IPS DF 4.7 (cell line): ENCODE measurements around the gene SPPL3.
"Not testable (repeated sequence)": the region's sequence is repeated elsewhere in the genome, so short reads cannot be mapped to it uniquely, and the experiment has no call there.

Experiments used
- DNase-seq: peaks from one replicate; pipeline ENCODE4 v3.0.0-alpha.2; 2013; ENCODE audit warnings: low spot score; ENCODE audit errors: extremely low read depth

Gene SPPL3

DNA sequence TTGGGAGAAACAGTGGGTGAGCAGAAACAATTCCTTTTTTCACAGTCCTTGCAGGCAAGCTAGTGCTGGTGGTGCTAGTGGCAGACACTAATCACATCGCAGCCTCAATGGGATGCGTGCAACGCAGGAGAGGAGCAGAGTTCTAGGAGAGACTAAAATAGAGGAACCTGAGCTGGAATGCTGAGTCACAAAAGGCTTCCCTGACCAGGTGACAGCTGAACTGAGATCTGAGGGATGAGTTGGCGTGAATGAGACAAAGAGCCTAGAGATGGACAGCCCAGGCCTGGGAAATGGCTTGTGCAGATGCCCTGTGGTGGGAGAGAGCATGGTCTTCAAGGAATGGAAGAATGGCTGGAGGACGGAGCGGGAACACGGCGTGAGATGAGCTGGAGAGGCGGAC is 152.8 kb downstream of the SPPL3 start:
- no peak for DNase-seq

DNA sequence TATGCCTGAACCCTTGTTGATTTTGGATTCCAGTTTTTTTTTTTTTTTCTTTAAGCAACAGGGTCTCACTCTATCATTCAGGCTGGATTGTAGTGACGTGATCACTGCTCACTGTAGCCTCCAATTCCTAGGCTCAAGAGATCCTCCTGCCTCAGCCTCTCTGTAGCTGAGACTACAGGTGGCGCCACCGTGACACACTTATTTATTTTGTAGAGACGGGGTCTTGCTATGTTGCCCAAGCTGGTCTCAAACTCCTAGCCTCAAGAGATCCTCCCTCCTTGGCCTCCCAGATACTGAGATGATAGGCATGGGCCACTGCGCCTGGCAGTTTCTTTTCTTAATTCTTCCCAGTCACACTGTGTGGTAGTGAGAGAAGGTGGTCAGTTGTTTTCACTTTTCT is 153.4 kb downstream of the SPPL3 start:
- DNase-seq, result no peak

DNA sequence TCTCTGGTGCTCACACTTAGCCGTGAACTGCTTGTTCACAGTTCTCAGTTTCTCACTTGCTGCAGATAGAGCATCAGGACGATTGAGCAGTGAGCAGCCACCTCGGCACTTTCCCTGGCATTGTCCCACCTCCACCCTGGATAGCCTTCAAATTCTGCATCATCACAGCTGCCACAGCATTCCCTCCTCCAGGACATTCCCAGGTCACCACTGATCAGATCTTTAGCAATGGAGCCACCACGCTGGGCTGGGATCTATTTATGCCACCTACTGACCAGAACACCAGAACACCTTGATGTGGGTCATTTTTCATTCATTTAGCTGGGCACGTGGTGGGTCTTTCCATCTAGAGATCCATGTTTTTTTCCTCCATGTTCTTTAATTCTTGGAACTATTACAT is 154.9 kb downstream of the SPPL3 start:
- no peak for DNase-seq

DNA sequence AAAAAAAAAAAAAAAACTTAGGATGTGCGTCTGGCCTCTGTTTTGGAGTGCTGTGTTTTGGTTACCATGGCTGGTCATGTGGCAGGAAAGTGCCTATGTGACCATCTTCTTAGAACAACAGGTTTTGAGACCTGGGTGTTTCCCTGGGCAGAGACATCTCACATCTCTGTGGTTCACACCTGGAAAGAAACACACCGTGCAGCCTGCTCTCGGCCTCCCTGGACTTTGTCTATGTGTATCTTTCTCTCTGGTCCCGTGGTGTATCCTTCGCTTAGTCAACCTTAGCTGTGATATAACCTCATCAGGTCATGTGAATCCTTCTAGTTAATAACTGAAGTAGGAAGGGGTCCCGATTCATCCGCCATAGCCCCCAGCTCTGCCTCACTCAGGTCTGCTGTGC is 155.9 kb downstream of the SPPL3 start:
- DNase-seq, result no peak

DNA sequence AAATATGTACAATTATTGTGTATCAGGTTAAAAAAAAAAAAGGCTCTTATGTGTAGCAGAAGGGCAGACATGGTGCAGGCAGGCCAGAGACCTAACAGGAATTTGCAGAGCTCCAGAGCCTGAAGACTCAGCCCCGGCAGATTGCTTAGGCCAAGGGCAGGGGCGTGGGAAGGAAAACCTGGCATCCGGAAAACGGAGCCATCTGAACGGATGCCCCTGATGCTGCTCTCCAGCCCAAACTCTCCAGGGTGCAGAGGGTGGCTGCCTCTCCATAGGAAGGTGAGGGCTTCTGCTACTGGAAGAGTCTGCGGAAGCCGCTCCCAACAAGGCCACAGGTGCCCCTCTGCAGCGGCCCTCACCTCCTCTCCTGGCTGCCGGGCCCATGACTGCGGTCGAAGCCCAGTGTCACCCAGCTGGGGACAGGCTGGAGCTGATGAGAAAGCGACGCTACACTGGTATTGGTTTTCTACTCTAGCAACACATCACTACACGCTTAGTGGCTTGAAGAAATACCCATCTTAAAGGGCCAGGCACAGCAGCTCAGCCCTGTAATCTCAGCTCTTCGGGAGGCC is 159.2 kb downstream of the SPPL3 start:
- no peak for DNase-seq

DNA sequence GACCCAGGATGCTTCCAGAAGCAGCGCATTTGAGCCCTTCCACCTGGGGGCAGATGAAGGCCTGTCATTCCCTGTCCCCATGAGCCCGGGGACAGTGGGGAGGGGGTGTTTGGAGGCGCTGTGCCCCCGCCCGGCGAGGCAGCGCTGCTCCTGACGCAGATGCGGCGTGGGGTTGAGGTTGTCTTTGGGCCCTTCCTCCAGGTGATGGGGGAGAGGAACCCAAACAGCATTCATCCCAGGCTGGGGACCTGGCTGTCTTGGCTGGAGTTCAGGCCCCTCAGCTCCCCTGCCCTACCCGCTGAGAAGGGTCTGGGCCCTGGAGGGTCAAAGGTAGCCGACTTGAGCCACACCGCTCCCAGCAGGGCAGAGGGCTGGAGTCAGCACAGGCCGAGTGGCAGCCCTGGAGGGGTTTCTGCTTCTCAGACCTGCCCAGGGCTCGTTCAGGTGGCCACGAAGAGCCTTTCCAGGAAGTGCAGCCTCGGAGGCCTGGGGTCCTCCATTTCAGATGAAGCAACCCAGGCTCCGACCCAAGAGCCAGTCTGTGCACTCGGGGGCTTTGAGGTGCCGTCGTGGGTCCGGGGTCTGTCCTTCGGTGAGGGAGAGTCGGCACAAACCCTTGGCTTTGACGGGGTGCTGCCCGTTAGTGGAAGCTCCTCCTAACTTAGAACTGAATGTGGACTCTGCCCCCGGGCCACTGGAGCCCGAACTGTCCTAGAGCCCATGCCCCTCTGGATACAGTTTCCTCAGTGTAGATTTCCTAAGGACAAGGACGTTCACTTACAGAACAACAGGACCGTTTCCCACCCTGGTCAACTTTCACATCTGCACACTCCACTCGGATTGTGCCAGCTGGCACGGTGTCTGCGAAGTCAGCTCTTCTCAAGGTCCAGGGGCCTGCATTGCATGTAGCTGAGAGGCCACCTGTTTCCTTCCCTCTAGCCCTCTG is 162.4 kb downstream of the SPPL3 start:
- DNase-seq, result no peak

DNA sequence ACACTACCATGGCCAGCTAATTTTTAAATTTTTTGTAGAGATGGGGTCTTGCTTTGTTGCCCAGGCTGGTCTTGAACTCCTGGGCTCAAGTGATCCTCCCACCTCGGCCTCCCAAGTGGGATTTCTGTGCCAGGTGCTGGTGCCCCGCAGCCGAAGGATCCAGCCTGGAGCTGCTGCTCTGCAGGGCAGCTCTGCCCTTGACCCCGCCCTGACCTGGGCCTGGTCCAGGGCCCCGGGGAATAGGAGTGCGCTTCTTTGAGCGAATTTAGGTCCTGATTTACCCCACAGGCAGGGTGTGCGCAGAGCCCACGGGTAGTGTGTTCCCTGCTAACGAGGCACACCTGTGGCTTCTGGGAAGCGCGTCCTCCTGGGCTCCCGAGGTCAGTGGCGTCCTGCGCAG is 163.3 kb downstream of the SPPL3 start:
- DNase-seq, result no peak

DNA sequence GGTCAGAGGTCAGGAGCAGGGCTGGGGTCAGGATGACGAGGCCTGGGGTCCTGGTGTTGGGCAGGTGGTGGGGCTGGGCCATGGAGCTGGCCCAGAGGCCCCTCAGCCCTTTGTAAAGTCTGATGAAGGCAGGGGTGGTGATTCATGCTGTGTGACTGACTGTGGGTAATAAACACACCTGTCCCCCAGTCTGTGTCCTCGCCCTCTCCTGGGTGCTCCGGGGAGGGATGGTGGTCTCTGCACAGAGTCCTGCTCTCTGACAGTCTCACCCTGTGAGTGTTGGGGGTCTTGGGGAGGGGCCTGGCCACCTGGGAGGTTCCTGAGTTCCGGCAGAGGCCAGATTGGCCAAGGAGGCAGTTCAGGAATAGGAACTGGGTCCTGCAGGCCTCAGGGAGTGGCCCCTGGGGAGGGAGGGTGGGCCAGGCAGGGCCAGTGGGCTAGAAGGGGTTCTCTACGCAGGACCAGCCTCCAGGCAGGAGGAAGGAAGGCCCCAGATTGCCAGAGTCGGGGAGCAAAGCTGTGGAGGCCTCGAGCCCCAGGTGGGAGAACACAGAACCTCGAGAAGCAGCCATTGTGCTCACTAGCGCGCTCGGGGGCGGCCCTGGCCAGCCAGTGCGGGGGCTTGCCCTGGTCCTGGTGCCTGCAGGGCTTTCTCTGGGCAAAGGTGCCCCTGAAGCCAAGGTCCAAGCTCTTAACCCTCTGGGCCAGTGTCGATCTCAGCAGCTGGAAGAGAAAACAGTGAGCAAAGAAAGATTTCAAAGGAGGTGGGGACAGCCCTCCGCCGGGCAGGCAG is 164.1 kb downstream of the SPPL3 start:
- no peak for DNase-seq

DNA sequence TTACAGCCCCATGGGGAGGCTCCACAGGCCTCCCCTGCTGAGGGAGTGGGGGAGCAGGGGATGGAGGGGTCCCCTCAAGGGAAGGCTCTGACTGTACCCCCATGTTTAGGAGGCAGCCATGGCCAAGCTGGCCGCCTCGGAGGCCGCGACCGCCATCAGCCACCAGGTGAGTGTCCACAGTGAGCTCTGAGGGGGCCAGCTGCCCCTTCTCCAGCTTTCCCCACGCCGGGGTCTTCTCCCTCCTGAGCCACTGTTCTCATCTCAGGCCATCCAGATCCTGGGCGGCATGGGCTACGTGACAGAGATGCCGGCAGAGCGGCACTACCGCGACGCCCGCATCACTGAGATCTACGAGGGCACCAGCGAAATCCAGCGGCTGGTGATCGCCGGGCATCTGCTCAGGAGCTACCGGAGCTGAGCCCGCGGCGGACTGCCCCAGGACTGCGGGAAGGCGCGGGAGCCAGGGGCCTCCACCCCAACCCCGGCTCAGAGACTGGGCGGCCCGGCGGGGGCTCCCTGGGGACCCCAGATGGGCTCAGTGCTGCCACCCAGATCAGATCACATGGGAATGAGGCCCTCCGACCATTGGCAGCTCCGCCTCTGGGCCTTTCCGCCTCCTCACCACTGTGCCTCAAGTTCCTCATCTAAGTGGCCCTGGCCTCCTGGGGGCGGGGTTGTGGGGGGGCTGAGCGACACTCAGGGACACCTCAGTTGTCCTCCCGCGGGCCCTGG is 165.0 kb downstream of the SPPL3 start:
- no peak for DNase-seq

DNA sequence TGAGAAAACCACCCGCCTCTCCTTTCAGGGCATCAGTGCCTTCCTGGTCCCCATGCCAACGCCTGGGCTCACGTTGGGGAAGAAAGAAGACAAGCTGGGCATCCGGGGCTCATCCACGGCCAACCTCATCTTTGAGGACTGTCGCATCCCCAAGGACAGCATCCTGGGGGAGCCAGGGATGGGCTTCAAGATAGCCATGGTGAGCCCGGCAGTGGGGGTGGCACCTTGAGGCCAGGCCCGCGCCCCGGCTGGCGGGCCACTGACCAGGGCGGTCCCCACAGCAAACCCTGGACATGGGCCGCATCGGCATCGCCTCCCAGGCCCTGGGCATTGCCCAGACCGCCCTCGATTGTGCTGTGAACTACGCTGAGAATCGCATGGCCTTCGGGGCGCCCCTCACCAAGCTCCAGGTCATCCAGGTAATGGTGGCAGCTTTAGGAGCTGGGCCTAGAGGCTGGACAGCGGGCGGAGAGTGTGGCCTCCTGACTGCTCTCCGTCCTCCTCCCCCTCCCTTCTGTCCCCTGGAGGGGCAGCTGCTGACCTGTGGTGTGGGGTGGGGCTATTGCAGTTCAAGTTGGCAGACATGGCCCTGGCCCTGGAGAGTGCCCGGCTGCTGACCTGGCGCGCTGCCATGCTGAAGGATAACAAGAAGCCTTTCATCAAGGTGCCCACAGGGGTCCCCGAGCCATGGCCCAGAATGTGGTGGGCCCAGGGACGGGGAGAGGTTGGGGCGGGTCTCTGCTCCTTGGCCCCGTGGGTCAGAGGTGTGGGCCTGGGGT is 165.7 kb downstream of the SPPL3 start:
- DNase-seq, result no peak

DNA sequence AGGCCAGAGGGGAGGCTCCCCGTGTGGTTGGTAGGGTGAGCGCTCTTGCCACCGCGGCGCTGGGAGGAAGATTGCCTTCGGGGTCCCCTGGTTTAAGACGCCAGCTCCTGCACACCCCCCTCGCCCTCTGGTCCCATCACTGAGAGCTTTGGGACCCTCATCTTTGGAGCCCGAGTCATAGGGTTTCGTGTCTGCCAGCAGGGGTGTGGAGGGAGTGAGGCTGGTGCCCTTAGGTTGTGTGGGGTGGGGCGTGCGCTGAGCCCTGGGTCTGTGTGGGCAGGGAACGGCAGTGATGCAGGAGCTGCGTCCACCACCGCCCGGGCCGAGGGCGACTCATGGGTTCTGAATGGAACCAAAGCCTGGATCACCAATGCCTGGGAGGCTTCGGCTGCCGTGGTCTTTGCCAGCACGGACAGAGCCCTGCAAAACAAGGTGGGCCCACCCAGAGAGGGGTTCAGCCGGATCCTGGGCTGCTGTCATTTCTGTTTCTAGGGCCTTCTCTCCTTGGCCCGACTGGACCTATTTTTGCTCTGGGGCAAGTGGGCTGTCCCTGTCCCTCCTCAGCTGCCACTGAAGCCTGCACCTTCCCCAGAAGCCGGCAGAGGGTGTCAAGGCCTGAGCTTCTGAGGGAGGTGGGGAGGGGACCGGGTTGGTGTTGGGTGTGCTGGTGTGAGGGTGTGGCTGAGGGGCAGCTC is 166.5 kb downstream of the SPPL3 start:
- no peak for DNase-seq

DNA sequence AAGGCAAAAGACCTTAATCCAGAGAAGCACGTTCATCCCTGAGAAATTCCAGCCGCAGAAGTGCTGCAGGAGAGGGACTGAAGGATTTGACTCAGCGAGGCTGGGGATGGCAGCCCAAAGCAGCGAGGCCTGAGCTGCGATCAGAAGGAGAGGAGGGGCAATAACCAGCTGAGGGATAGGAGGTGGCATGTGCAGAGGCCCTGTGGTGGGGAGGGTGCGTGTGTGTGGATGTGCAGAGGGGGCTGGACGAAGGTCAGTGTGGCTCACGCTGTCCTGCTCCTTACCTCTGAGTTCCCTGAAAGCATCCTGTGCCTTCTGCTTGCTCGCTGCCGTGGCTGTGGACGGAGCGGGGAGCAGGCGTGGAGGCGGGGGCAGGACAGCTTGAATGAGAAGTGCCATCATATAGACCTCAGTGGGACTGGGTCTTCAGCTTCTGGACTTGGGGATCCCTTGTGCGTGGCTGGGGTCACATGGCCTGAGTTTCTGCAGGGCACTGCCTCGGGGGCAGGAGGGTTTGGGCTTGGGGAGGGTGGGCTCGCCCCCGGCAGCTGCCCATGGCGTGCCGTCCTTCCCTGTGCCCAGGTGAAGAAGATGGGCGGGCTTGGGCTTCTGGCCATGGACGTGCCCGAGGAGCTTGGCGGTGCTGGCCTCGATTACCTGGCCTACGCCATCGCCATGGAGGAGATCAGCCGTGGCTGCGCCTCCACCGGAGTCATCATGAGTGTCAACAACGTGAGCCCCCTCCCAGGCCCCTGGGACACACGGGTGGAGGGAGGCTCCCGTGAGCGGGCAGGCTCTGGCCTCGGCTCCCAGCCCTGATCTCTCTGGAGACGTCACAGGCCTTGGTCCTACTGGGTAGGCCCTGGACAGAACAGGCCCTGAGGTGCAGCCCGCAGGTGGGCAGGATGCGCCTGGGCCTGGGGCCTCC is 167.5 kb downstream of the SPPL3 start:
- DNase-seq, result no peak

DNA sequence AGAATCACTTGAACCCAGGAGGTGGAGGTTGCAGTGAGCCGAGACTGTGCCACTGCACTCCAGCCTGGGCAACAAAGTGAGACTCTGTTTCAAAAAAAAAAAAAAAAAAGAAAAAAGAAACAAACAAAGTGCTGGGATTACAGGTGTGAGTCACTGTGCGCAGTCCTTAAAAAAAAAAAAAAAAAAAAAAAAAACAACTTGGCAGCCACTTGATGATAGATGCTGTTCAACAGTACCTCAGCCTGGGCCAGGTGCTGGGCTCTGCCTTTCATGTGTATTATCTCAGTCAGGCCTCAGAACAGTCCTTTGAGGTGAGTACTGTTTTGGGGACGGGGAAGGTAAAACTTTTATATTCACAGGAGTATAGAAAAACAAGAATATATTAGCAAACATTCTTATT is 169.0 kb downstream of the SPPL3 start:
- no peak for DNase-seq

DNA sequence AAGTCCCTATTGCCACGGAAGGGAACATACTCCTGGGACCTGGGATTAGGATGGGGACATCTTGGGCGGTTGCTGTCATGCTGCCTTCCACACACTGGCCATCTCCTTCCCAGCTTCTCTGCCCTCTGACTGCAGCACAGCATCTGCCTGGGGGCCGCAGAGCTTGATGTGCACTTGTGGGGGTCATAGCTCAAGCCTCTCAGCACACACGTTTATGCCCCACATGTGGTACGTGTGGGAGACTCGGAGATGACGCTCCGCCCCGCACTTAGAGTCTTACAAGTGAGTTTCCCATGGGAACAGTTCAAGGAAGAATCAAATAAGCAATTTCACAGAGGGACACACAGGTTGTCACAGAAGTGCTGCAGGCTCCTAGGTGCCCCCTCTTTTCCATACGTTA is 169.9 kb downstream of the SPPL3 start:
- DNase-seq, result no peak

DNA sequence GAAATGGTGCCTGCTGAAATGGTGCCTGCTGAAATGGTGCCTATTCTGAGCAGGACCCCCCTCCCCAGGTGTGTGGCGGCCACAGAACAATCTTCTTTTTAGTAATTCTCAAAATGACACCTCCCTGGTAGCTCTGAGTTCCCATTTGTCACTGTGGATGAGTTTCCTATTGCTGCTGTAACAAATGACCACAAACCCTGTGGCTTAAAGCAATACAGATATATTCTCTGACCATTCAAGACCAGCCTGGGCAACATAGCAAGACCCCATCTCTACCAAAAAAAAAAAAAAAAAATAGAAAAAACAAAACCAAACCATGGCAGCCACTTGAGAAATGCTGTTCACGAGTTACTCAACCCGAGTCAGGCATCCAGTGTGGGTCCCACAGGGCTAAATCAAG is 170.6 kb downstream of the SPPL3 start:
- no peak for DNase-seq

DNA sequence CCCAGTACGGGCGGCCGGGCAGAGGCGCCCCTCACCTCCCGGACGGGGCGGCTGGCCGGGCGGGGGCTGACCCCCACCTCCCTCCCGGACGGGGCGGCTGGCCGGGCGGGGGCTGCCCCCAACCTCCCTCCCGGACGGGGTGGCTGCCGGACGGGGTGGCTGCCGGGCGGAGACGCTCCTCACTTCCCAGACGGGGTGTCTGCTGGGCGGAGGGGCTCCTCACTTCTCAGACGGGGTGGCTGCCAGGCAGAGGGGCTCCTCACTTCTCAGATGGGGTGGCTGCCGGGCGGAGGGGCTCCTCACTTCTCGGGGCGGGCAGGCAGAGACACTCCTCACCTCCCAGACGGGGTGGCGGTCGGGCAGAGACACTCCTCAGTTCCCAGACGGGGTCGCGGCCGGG is 172.0 kb downstream of the SPPL3 start:
- DNase-seq, result not testable (repeated sequence)

DNA sequence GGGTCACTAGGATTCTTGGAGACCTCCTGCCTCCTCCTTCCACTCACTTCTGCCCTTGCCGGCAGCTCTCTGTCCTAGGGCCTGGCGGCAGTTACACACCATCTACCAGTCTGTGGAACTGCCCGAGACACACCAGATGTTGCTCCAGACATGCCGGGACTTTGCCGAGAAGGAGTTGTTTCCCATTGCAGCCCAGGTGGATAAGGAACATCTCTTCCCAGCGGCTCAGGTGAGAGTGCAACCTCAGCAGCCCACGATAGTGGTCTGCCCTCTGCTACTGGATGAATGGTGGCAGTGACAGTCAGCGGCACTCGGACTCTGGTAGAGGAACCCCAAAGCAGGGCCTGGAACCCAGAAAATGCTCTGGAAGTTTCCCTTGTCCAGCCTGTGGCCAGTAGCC is 177.2 kb downstream of the SPPL3 start:
- DNase-seq, result no peak

DNA sequence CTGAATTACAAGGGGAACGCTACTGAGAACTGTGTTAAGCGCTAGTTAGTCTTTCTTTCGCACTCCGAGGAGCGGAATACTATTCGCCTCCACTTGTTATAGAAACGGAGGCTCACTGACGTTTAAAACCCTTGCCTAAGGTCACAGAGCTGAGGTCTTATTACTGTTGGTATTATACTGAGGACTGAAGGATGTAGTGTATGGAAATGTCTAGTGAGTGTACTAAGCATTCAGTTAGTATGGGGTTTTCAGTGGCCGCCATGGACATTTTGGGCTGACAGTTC is 177.7 kb downstream of the SPPL3 start:
- DNase-seq, result no peak
